Measurements from ENCODE around the gene PHACTR1. TPM values are rescaled to one million over a fixed set of nuclear protein-coding genes. Genes with fewer than 3 reads are reported as not detected.

The PHACTR1 gene
- total RNA-seq, 1 donor from 2014 or later = 50.7 TPM

DNA sequence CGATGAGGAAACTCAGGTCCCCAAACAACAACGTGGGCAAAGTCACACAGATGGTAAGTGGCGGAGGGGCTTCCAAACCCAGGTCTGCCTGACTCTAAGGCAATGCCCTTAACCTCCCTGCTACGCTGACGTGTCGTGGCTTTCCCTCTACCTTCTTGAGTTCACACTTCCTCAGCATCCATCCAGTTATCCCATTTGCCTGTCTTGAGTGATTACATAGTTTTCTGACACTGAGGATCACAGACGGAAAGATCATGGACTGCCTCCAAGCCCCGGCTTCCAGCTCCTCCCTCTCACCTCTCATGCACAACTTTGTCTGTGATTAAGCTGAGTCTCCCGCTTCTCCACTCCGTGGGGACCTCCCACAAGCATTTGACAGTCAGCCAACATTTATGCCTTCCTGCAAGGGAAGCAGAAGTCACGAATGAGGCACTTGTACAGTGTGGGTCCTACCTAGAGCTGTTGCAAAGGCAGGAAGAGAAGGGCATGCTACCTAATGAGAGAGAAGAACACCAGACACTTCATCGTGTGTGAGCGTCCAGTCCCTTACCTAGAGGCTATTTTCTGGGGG lies 578.0 kb downstream of the PHACTR1 start:
- Mint-ChIP-seq H3K27ac (ENCODE audit: unreplicated experiment) (no peak overlapping the region), H3K36me3 (ENCODE audit: unreplicated experiment) (peaks cover 9% of the 10 kb centered on the region), H3K27me3 (ENCODE audit: unreplicated experiment) (peaks cover under 1% of the 10 kb centered on the region), H3K9me3 (ENCODE audit: unreplicated experiment) (no peaks in the 10 kb centered on the region), H3K4me1 (ENCODE audit: low read depth, unreplicated experiment) (peaks cover 9% of the 10 kb centered on the region), H3K4me3 (ENCODE audit: unreplicated experiment) (no peak overlapping the region)
- TF ChIP-seq, protein P1, sequence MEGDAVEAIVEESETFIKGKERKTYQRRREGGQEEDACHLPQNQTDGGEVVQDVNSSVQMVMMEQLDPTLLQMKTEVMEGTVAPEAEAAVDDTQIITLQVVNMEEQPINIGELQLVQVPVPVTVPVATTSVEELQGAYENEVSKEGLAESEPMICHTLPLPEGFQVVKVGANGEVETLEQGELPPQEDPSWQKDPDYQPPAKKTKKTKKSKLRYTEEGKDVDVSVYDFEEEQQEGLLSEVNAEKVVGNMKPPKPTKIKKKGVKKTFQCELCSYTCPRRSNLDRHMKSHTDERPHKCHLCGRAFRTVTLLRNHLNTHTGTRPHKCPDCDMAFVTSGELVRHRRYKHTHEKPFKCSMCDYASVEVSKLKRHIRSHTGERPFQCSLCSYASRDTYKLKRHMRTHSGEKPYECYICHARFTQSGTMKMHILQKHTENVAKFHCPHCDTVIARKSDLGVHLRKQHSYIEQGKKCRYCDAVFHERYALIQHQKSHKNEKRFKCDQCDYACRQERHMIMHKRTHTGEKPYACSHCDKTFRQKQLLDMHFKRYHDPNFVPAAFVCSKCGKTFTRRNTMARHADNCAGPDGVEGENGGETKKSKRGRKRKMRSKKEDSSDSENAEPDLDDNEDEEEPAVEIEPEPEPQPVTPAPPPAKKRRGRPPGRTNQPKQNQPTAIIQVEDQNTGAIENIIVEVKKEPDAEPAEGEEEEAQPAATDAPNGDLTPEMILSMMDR (IDR thresholded peaks at IDR 0.05; ENCODE audit: partially characterized antibody, unreplicated experiment) = no peak
- DNase-seq = no peak

- no peak for DNase-seq
- H3K36me3 Mint-ChIP-seq (ENCODE audit: unreplicated experiment) = peaks cover 9% of the 10 kb centered on the region
- H3K4me1 Mint-ChIP-seq (ENCODE audit: low read depth, unreplicated experiment) = peaks cover 9% of the 10 kb centered on the region
- no peaks in the 10 kb centered on the region for H3K9me3 Mint-ChIP-seq (ENCODE audit: unreplicated experiment)
- H3K27ac Mint-ChIP-seq (ENCODE audit: unreplicated experiment) = no peak overlapping the region
- H3K27me3 Mint-ChIP-seq (ENCODE audit: unreplicated experiment) = no peaks in the 10 kb centered on the region
- H3K4me3 Mint-ChIP-seq (ENCODE audit: unreplicated experiment) = no peak overlapping the region
- TF ChIP-seq, protein P1 (IDR thresholded peaks at IDR 0.05; ENCODE audit: partially characterized antibody, unreplicated experiment) = no peak
Observed at GRCh38 chr6:13295576-13295975, 579.0 kb downstream of the PHACTR1 start.

DNA sequence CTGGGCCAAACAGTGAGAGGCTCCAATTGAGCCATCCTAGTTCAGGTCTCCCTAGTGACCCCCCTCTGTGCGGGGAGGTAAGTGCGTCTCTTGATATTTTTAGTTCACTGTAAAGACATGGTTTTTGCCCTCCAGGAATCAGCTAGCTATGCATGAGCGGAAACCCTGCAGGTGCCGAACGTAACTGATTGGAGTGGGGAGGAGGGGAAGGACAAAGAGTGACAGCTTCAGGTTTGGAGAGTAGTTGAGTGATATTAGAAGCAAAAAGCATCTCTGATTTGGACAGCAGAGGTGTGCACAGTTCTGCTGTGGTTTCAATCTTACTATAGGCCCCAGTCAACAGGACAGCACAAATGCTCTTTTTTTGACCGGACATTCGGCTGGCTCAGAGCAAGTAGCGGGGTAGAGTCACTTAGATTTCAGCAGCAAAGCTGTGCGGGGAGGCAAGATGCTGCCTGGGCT lies 580.0 kb downstream of the PHACTR1 start:
- Mint-ChIP-seq H3K9me3 (ENCODE audit: unreplicated experiment) (no peaks in the 10 kb centered on the region), H3K4me3 (ENCODE audit: unreplicated experiment) (no peak overlapping the region), H3K36me3 (ENCODE audit: unreplicated experiment) (peaks cover 9% of the 10 kb centered on the region), H3K4me1 (ENCODE audit: low read depth, unreplicated experiment) (peaks cover 9% of the 10 kb centered on the region), H3K27me3 (ENCODE audit: unreplicated experiment) (no peaks in the 10 kb centered on the region), H3K27ac (ENCODE audit: unreplicated experiment) (peak overlapping the region; percentile 45)
- TF ChIP-seq, protein P1 (IDR thresholded peaks at IDR 0.05; ENCODE audit: partially characterized antibody, unreplicated experiment) = no peak
- DNase-seq = no peak

GRCh38 chr6:13297391-13297790 lies 580.8 kb downstream of the PHACTR1 start:
- H3K9me3 Mint-ChIP-seq (ENCODE audit: unreplicated experiment) = peaks cover 2% of the 10 kb centered on the region
- H3K4me3 Mint-ChIP-seq (ENCODE audit: unreplicated experiment) = no peak overlapping the region
- no peak overlapping the region for H3K27ac Mint-ChIP-seq (ENCODE audit: unreplicated experiment)
- no peak for DNase-seq
- TF ChIP-seq, protein P1 (IDR thresholded peaks at IDR 0.05; ENCODE audit: partially characterized antibody, unreplicated experiment) = no peak
- H3K36me3 Mint-ChIP-seq (ENCODE audit: unreplicated experiment) = peaks cover 9% of the 10 kb centered on the region
- H3K4me1 Mint-ChIP-seq (ENCODE audit: low read depth, unreplicated experiment) = peaks cover 9% of the 10 kb centered on the region
- no peaks in the 10 kb centered on the region for H3K27me3 Mint-ChIP-seq (ENCODE audit: unreplicated experiment)

DNA sequence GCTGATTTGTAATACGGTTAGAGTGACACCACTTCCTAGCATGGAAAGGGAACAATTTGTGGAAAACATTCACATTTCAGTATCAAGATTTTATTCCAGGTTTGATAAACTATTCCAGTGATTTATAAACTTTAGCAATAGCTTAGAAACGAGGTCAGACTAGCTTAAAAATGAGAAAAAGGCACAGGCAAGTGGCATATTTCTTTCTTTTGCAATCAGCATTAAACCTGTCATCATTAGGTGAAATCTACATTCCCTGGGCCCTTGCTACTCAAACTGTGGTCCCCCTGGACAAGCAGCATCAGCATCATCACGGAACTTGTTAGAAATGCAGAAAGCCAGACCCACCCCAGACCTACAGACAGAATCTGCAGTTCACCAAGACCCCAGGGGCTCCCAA lies 581.9 kb downstream of the PHACTR1 start:
- Mint-ChIP-seq H3K36me3 (ENCODE audit: unreplicated experiment) (peaks cover 9% of the 10 kb centered on the region), H3K27ac (ENCODE audit: unreplicated experiment) (no peak overlapping the region), H3K9me3 (ENCODE audit: unreplicated experiment) (peaks cover 2% of the 10 kb centered on the region), H3K27me3 (ENCODE audit: unreplicated experiment) (no peaks in the 10 kb centered on the region), H3K4me1 (ENCODE audit: low read depth, unreplicated experiment) (peaks cover 9% of the 10 kb centered on the region), H3K4me3 (ENCODE audit: unreplicated experiment) (no peak overlapping the region)
- no peak for DNase-seq
- TF ChIP-seq, protein P1 (IDR thresholded peaks at IDR 0.05; ENCODE audit: partially characterized antibody, unreplicated experiment) = no peak

All from glutamatergic neuron (in vitro differentiated cells).